Hematopoietic multipotent progenitor cell treated with erythropoietin and hydrocortisone succinate and interleukin-3 and kit ligand, for 17 days (in vitro differentiated cells): Measurements from ENCODE around the gene ATP6V0A1.
"Not testable (repeated sequence)": the region's sequence is repeated elsewhere in the genome, so short reads cannot be mapped to it uniquely, and the experiment has no call there.

Experiments
- DNase-seq: peaks from one replicate; pipeline ENCODE4 v3.0.0-alpha.2; 2015; ENCODE audit warnings: low spot score

Gene ATP6V0A1

DNA sequence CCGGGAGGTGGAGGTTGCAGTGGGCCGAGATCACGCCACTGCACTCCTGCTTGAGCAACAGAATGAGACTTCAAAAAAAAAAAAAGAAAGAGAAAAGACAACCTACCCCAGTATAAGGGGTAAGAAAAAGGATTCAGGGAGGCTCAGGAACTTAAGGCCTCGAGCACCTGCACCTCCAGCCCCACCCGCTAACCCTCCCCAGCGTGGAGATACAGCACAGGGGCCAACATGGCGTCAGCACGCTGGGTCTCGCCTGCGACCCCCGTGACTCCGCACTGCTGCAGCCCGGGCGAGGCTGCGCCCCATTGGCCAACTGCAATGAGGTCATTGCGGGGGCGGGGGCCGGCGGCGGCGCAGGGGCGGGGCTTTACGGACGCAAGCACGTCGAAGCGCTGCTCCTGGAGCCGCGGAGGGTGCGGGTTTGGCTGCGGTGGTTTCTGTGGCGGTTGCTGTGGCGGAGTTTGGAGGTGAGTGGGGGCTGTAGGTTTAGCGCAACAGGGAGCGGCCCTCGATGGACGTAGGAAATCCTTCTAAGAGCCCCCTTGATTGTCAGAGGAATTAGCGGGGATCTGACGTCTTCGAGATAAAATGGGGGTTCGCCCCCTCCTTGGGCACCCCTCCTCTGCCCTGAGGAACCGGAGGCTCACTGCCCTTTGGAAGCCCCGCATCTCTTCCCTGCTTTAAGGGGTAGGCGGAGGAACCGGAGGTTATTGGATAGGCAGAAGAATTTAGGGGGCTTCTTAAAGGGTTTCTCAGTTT lies at the start of gene ATP6V0A1:
TSS of gene ATP6V0A1 (plus strand) at position 382 of the 759 bp plus-strand sequence. CDS start 2,017 bp downstream, outside the sequence.
- peak; percentile 87 for DNase-seq

DNA sequence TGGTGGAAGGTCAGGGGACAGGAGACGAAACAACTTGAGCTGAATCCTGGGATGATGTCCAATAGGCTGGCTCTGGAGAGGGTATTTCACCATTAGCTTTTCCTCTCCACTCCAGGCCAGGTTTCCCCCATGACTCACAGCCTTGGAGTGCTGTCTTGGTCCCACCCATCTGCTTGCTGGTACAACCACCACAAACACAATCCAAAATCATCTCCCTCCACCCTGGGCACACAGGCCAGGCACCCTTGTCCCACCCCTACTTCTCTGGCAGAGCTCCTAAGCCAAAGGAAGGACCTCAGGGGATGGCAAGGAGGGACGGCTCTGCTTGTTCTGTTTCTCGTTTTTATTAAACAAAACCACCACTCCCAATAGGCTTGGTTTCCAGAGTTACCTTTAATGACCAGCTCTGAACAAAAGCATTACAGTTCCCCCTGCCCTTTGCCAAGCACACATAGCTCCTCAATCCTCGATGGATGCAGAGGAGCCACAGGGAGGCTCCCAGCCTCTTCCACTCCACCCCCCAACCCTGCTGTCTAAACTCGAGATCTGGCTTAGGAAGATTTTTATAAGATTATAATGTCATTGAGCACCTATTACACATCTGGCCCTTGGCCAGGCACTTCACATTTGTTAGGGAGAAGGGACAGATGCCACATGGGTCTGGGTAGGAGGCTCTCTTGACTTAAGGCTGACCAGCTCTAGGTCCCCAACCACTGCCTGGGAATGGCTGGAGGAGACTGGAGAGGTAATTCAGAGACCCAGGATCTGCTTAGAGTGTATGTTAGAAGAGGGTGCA lies 49.0 kb upstream of the ATP6V0A1 start:
- DNase-seq = no peak

DNA sequence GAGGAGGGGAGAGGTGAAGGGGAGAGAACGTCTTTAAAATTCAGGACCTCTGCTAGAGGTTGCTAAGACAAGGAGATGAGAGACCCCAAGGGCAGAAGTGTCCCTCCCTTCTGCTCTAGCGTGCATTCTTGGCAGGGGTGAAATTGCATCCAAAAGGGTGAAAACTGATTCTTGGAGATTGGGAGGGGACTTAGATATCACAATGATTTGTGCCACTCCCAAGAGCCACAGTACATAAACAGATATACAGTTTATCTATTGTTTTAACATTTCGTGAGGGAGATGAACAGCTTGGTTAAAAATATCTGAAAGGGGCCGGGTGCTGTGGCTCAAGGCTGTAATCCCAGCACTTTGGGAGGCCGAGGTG lies 48.4 kb upstream of the ATP6V0A1 start:
- DNase-seq = no peak

DNA sequence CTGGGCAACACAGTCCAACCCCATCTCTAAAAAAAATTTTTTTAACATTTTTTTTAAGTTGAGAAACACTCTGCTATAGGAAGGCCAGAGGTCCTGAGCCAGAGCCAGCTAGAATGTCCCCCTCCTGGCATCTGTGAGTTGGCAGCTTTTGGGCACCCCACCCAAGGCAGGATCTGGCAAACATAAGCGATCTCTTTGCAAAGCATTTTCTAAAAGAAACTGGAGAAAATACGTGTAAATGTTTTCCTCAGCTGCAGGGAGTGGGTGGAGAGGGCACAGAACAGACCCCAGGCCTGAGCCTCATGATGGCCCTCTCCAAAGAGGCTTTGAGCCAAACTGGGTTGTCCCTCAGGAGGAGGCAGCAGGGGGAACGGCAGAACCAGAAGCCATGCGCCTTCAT lies 47.3 kb upstream of the ATP6V0A1 start:
- peak; percentile 68 for DNase-seq

DNA sequence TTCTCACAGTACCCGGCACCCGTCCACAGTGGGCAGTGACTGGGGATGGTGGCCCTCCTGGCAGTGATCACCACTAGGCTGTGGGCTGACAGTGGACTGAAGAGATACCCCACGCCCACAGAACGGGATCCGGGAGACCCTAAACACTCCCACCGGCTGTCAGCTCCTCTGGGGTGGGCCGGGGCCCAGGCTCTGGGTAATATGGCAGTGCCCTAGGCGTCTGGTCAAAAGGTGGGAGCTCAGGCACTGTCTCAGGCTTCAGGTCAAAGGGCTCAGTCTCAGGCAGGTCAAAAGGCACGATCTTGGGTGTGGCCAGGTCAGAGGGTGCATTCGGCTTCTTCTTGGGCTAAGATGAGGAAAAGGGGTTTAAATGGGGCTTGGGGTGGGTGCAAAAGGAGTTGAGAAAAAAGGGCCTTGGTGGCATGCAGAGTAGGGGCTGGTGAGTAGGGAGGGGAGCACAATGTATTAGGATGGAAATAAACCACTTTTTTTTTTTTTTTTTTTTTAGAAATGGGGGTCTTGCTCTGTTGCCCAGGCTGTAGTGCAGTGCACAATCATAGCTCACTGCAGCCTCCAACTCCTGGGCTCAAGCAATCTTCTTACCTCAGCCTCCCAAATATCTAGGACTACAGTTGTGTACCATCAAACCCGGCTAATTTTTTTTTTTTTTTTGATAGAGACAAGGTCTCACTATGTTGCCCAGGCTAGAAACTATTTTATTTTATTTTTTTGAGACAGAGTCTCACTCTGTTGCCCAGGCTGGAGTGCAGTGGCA lies 46.6 kb upstream of the ATP6V0A1 start:
- no peak for DNase-seq

DNA sequence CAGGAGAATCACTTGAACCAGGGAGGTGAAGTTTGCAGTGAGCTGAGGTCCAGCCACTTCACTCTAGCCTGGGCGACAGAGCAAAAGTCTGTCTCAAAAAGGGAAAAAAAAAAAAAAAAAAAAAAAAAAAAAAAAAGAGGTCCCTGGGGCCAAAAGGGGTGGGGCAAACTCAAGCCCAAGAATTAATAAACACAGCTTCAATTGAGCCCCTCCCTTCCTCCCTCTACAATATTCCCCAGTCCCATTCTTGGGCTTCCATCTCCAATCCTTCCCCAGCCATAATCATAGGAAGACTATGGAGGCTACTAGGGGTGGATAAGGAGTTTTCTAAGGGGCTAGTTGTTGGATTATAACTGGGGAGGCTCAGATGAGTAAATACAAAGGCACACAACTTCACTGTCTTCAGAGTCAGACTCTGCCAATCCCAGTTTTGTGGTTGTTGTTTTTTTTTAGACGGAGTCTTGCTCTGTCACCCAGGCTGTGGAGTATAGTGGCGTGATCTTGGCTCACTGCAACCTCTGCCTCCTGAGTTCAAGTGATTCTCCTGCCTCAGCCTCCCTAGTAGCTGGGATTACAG lies 45.1 kb upstream of the ATP6V0A1 start:
- DNase-seq = no peak

DNA sequence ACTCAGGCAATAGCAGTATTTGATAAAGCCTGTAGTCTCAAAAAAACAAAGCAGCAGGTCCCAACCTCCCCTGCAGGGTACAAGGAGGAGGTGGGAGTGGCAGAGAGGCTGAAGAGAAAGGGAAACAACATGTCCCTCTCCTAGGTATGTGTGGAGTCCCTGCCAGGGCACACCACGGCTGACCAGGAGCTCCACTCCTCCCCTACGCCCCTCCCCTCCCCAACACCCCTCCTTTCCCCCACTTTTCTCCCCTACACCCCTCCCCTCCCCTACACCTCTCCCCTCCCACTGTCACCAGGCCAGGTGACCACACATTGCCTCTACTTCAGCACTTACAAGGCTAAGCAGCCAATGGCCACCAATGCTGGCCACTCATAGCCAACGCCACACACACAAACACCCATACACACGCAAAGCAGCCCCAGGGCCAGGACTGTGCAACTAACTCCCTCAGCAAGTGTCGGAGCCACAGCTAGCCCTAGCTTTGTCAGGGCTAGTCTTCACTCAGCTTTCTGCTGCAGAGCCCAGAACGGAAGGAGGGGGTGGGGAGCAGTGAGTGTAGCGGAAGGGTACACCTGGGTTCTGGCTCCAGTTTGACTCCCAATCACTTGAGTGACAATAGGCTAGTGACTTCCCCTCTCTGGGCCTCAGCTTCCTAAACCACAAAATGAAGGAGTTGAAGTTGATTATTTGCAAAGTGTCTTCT lies 43.8 kb upstream of the ATP6V0A1 start:
- no peak for DNase-seq

DNA sequence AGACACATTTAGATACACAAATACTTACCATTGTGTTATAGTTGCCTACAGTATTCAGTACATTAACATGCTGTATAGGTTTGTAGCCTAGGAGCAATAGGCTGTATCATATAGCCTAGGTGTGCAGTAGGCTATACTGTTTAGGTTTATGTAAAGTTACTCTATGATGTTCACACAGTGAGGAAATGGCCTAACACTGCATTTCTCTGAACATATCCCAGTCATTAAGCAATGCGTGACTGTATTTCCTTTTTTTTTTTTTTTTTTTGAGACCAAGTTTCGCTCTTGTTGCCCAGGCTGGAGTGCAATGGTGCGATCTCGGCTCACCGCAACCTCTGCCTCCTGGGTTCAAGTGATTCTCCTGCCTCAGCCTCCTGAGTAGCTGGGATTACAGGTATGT lies 40.7 kb upstream of the ATP6V0A1 start:
- DNase-seq = not testable (repeated sequence)

DNA sequence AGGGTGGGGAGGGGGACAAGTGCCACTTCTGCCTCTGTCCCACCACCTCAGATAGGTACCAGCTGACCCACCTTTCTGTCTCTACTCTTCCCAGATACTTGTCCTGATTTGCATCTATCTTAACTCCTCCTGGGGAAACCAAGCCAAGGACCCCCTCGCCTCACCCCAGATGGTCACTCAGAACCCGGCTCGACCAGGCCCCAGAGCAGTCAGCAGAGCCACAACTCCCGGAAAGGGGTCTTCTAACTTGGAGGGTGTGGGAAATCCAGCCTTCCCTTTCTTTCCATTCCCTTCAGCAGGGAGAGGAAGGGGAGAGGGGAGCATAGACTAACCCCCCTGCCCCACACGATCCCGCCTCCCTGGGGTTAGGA lies 37.6 kb upstream of the ATP6V0A1 start:
- DNase-seq = no peak

DNA sequence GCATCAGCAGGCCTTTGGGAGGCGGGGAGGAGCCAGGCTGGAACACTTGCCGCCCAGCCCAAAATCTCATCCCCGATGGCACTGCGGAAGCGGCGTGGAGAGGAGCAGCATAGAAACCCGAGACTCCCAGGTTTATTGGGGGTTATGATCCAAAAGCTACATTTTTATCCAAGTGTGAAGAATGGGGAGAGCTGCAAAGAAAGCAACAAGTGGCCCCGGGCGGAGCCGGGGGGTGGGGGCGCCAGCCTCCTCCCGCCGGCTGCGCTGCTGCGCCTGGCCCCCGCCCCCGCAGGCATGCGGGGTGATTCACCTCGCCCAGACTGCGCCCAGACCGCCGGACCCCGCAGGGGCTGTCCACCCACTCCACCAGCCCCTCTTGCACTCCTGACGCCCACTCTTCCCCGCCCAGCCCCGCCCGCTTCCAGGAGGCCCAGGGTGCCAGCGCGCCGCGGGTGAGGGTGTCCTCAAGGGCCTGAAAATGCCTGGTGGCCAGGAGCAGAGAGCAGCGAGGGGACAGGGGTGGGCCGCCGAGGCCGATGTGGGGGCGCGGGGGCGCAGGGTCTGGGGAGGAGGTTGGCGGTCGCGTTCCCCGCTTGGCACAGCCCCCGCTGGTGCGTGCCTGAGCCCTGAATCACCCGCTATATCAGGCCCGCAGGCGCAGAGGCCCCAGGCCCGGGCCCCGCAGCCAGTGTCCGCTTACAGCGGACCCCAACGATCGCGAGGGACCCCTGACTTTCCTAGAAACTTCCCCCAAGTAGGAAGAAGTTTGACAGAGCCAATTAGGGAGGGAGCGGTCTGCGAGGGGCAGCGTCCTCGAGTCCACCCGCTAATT lies 37.0 kb upstream of the ATP6V0A1 start:
- DNase-seq = no peak

DNA sequence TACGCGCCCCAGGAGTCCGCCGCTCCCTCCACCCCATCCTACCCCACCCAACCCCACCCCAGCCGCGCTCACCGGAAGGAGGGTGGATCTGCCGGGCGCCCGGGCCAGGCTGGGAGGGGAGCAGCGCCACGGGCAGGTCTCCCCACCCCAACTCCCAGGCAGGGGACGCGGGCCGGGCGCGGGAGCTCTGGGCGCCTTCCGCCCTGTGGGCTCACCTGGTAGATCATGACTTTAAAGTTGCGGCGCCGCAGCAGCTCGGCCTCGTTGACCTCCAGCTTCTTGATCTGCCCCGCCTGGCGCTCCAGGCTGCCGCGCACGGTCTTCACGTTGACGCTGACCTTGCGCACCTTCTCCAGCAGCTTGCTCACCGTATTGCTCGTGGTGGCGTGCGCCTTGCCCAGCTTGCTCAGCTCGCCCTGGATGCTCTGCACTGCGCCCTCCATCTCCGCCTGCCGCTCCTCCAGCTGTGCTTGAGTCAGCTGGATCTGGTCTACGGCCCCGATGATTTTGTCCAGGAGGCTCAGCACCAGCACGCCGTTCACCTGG lies 36.2 kb upstream of the ATP6V0A1 start:
- no peak for DNase-seq

DNA sequence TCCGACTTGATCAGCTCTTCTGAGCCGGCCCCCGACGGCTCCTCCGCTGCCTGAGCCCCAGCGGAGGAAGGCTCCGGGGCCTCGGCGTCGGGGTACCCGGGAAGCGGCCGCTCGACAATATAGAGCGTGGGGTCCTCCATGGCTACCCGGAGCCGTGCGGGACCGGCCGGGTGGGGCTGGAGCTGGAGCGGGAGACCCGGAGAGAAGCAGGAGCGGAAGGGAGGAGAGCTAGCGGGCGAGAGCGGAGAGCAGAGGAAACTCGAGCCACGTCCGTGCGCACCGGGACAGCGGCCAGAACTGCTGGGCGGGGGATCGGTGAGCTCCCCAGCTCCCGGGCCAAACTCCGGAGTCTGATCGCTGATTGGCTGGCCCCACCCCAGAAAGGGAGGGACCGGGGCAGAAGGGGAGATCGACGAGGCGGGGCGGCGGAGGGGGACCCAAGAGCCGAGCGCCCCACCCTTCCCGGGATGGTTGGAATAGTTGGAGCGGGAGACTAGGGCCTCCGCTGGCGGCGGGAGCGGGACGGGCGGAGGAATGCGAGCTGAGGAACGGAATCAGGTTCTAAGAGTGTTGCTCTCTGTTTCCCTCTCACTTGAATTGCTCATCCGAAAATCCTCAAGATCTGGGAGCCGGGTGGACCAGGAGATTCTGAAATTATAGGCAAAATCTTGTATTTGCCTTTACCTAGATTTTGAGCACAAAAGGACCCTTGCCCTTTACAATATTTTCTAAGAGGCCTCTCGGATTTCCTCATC lies 35.5 kb upstream of the ATP6V0A1 start, which contains the start of gene CAVIN1:
TSS of gene CAVIN1 (minus strand) at position 299 of the 755 bp plus-strand sequence. CDS start at position 140, 159 bp downstream.
- DNase-seq = peak; percentile 59

DNA sequence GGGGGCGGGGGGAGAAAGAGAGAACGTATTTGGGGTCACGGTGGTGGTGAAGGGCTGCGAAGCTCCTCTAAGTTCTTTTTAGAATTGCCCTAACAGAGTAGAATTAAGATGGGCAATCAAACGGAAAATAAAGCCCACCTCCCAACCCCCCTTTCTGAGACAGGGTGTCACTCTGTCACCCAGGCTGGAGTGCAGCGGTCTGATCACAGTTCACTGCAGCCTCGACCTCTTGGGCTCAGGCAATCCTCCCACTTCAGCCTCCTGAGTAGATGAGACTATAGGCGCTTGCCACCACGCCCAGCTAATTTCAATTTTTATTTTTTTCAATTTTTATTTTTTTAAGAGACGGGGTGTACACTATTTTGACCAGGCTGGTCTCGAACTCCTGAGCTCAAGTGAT lies 34.9 kb upstream of the ATP6V0A1 start:
- DNase-seq = no peak

DNA sequence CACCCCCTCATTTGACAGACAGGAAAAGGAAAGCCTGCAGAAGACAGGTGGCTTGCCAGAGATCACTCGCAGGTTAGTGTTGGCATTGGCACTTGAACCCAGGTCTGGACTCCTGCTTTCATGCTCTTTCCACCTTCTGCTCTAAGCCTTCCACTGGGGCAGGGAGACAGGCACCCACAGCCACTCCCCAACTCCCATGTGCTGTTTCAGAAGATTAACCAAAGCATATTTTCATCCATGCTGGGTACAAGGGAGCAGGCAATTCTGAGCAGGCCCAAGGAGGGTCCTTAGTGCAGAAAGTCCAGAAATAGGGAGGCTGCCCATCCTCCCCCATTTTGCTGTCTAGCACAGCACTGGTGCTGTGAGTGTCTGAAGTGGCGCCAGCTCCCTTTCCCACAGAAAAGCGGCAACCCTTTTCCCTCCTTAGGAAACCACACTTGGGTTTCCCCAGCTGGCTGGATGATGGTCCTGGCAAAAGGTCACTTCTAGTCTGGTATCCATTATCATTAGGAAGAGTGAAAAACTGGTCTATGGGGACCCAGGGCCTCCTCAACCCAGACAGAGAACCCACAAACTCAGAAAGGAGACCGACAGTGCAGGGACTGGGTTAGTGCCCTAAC lies 33.6 kb upstream of the ATP6V0A1 start:
- DNase-seq = no peak

DNA sequence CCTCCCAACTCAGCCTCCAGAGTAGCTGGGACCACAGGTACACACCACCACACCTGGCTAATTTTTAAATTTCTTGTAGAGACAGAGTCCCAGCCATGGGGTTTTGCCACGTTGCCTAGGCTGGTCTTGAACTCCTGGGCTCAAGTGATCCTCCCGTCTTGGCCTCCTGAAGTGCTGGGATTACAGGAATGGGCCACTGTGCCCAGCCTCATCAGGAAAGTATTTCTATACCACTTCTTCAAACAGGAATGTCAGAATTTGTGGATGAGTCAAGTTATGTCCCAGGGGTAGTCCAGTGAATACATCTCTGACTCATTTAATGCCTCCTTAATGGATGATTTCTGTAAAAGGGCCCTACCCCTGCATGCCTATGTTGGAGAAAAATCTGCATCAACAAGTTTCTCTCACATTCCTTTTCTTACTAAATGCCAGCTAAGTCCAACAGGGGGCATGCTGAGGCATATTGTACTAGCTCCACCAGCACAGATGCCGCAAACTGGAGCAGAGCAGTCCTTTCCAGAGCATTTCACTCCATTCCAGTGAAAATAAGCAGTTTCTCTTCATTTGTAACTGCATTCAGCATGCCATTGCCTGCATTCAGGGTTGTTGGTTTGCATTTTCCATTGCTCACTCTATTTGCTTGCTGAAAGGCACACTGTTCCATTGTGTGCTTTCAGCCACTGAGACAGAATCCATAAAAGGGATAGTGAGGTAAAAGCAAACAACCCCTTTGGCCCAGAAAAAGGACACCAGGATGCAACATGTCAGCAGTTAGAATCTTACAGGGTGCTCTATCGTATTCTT lies 30.3 kb upstream of the ATP6V0A1 start:
- DNase-seq = peak; percentile 45

DNA sequence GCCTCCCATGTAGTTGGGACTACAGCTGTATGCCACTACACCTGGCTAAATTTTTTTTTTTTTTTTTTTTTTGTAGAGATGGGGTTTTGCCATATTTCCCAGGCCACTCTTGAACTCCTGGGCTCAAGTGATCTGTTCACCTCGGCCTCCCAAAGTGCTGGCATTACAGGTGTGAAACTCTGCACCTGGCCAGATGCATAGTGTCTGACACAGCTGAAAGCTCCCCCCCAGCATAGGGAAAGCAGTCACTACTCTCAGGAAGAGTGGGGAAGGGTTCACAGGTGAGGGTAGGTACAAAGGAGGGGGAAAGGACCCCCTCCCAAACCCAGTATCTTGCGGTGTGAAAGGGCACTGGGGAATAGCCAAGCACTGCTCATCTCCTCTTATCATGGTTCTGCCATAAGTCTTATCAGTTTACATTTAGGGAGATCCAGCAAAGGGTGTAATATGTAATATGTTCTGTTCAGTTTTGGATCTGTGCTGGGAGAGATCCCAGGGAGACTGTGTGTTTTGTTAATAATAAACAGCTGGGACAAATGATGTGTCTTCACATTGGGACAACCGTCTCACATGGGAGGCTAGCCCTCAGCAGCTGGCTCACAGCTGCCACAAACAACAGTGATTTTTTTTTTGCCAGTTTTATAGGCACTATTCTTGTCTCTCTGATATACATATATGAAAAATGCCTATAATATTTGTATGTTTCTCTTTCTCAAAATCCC lies 28.8 kb upstream of the ATP6V0A1 start:
- DNase-seq = no peak

DNA sequence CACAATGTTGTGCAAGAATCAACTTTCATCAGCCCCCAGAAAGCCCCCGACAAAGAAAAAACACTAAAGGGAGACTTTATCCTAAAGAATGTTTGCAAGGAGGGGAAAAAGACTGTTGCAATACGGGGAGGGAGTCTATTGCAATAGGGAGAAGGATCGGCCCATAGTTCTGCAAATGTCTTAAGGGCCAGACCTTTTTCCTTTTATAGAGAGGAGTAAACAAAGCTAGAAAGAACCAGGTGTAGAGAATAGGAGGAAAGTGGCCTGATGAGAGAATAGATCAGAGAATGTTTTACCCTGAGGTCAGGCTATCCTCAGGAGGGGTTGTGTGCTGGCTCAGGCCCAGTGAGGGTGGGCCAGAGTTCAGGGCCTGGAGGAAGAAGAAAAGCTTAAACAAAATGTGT lies 26.9 kb upstream of the ATP6V0A1 start:
- DNase-seq = no peak

DNA sequence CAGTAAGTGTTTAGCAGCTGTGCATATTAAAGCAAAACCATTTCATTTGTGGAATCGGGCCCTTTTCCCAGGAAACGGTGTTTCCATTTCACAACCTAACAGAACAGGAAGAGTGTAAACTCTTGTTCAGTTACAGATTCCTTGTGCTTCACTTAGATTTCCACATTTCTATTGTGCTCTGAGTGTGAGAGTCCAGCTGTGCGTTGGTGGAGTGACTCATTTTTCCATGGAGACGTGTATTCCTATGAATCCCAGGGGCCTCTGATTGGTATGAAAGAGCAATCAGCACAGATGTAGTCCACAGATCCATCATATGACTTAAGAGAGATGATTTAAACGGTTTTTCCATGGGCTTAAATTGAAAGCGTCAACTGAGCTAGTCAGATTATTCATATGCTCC lies 22.3 kb upstream of the ATP6V0A1 start:
- no peak for DNase-seq
